PC-9 (cell line): ENCODE measurements around the gene AOPEP.

Experiments used
- CTCF ChIP-seq: fragments of 200-600 bp; sonication (generic); conservative IDR thresholded peaks from 2 replicates; pipeline ENCODE4 v1.6.1; 2017; ENCODE audit warnings: mixed run types, antibody characterized with exemption, mild to moderate bottlenecking, moderate library complexity
- EZH2 ChIP-seq: fragments of 200-600 bp; sonication (generic); IDR thresholded peaks from 2 replicates; pipeline ENCODE4 v1.8.0; 2017; ENCODE audit warnings: antibody characterized with exemption, low read depth

GRCh38 chr9:95036676-95037075, 310.2 kb downstream of the AOPEP start:
- TF ChIP-seq CTCF (no peak), EZH2 (no peak)
